H9 (cell line): ENCODE data around the gene RAI1. TPM values are rescaled to one million over a fixed set of nuclear protein-coding genes. Genes with fewer than 3 reads are reported as not detected.

Experiments used
- DNase-seq: peaks from one replicate; pipeline ENCODE4 v3.0.0-alpha.2; 2017
- H2AFZ ChIP-seq: one replicate; pipeline ENCODE4 v1.6.1; 2013; ENCODE audit warnings: mild to moderate bottlenecking, low read length, control low read depth, moderate library complexity
- H2AK5ac ChIP-seq: 2 replicates; pipeline ENCODE4 v1.6.1; 2013; ENCODE audit warnings: low read length, control low read depth, mixed read lengths; ENCODE audit not compliant: insufficient read length
- H2BK120ac ChIP-seq: one replicate; pipeline ENCODE4 v1.6.1; 2013; ENCODE audit warnings: low read depth, mild to moderate bottlenecking, low read length, control low read depth, inconsistent platforms; ENCODE audit not compliant: poor library complexity, severe bottlenecking
- H2BK12ac ChIP-seq: 2 replicates; pipeline ENCODE4 v1.6.1; 2013; ENCODE audit warnings: low read length, control low read depth, mixed read lengths, low read depth; ENCODE audit not compliant: insufficient read length
- H2BK15ac ChIP-seq: 2 replicates; pipeline ENCODE4 v1.6.1; 2013; ENCODE audit warnings: low read depth, low read length, control low read depth
- H2BK20ac ChIP-seq: one replicate; pipeline ENCODE4 v1.6.1; 2013; ENCODE audit warnings: low read depth, mild to moderate bottlenecking, low read length, control low read depth, inconsistent platforms; ENCODE audit not compliant: poor library complexity, severe bottlenecking
- H2BK5ac ChIP-seq: 2 replicates; pipeline ENCODE4 v1.6.1; 2013; ENCODE audit warnings: low read length, control low read depth, mixed read lengths; ENCODE audit not compliant: insufficient read length
- H3K14ac ChIP-seq: 2 replicates; pipeline ENCODE4 v1.6.1; 2013; ENCODE audit warnings: low read length, control low read depth; ENCODE audit not compliant: insufficient read depth
- H3K18ac ChIP-seq: 2 replicates; pipeline ENCODE4 v1.6.1; 2013; ENCODE audit warnings: low read depth, mild to moderate bottlenecking, mixed read lengths, low read length, control low read depth; ENCODE audit not compliant: insufficient read length
- H3K23ac ChIP-seq: 2 replicates; pipeline ENCODE4 v1.6.1; 2013; ENCODE audit warnings: low read length, control low read depth, mixed read lengths, low read depth; ENCODE audit not compliant: insufficient read length
- H3K23me2 ChIP-seq: 2 replicates; pipeline ENCODE4 v1.6.1; 2013; ENCODE audit warnings: low read depth, mild to moderate bottlenecking, mixed read lengths, low read length, control low read depth; ENCODE audit not compliant: insufficient read length, poor library complexity, severe bottlenecking
- H3K27ac ChIP-seq: 2 replicates; pipeline ENCODE4 v1.5.1; 2013; ENCODE audit warnings: low read length, control low read depth, mixed read lengths, low read depth; ENCODE audit not compliant: insufficient read length
- H3K27me3 ChIP-seq: 2 replicates; pipeline ENCODE4 v1.6.1; 2013; ENCODE audit warnings: low read length, control low read depth, inconsistent platforms; ENCODE audit not compliant: insufficient read depth
- H3K4ac ChIP-seq: 2 replicates; pipeline ENCODE4 v1.6.1; 2013; ENCODE audit warnings: low read depth, mild to moderate bottlenecking, control low read depth, inconsistent platforms, low read length, moderate library complexity
- H3K4me1 ChIP-seq: 2 replicates; pipeline ENCODE4 v1.6.1; 2013; ENCODE audit warnings: low read length, control low read depth, inconsistent platforms; ENCODE audit not compliant: insufficient read depth
- H3K4me2 ChIP-seq: 2 replicates; pipeline ENCODE4 v1.6.1; 2013; ENCODE audit warnings: low read length, control low read depth, mixed read lengths; ENCODE audit not compliant: insufficient read length, insufficient read depth
- H3K56ac ChIP-seq: 2 replicates; pipeline ENCODE4 v1.6.1; 2013; ENCODE audit warnings: low read depth, mild to moderate bottlenecking, mixed read lengths, low read length, control low read depth; ENCODE audit not compliant: insufficient read length
- H3K79me1 ChIP-seq: 2 replicates; pipeline ENCODE4 v1.6.1; 2013; ENCODE audit warnings: low read depth, mild to moderate bottlenecking, moderate library complexity, low read length, control low read depth, inconsistent platforms; ENCODE audit not compliant: insufficient read depth, poor library complexity, severe bottlenecking
- H3K79me2 ChIP-seq: 2 replicates; pipeline ENCODE4 v1.6.1; 2013; ENCODE audit warnings: low read length, control low read depth, inconsistent platforms; ENCODE audit not compliant: insufficient read depth
- H3K9ac ChIP-seq: 2 replicates; pipeline ENCODE4 v1.6.1; 2013; ENCODE audit warnings: low read length, control low read depth, mixed read lengths; ENCODE audit not compliant: insufficient read length; ENCODE audit errors: extremely low read depth
- H3K9me3 ChIP-seq: one replicate; pipeline ENCODE4 v1.6.1; 2013; ENCODE audit warnings: low read depth, low read length, inconsistent platforms; ENCODE audit not compliant: control insufficient read depth
- H3T11ph ChIP-seq: one replicate; pipeline ENCODE4 v1.6.1; 2013; ENCODE audit warnings: mild to moderate bottlenecking, low read length, control low read depth, inconsistent platforms
- H4K20me1 ChIP-seq: one replicate; pipeline ENCODE4 v1.6.1; 2013; ENCODE audit not compliant: control insufficient read depth, insufficient read length, insufficient read depth
- H4K5ac ChIP-seq: 2 replicates; pipeline ENCODE4 v1.6.1; 2013; ENCODE audit warnings: low read depth, mild to moderate bottlenecking, mixed read lengths, low read length, control low read depth; ENCODE audit not compliant: insufficient read length
- H4K8ac ChIP-seq: replicated peaks from 2 replicates; pipeline ENCODE4 v1.6.1; 2013; ENCODE audit warnings: low read length, control low read depth, mixed read lengths, low read depth; ENCODE audit not compliant: insufficient read length
- H4K91ac ChIP-seq: 2 replicates; pipeline ENCODE4 v1.6.1; 2013; ENCODE audit warnings: low read depth, mild to moderate bottlenecking, moderate library complexity, mixed read lengths, low read length, control low read depth; ENCODE audit not compliant: insufficient read length
- H3K27ac Mint-ChIP-seq, 3 experiments: 2 replicates in 2 of 3; 3 replicates in 1 of 3; pipeline ENCODE4 v1.8.0; 2020 to 2021; ENCODE audit warnings: mixed read lengths in 3 of 3, mild to moderate bottlenecking in 1 of 3, moderate library complexity in 1 of 3
- H3K27me3 Mint-ChIP-seq: 2 replicates; pipeline ENCODE4 v1.8.0; 2021; ENCODE audit warnings: low read depth, mild to moderate bottlenecking, moderate library complexity, mixed read lengths
- H3K36me3 Mint-ChIP-seq, 3 experiments: 2 replicates in 2 of 3; 3 replicates in 1 of 3; pipeline ENCODE4 v1.8.0; 2020 to 2021; ENCODE audit warnings: low read depth in 3 of 3, mixed read lengths in 3 of 3; ENCODE audit not compliant: insufficient read depth in 1 of 3
- H3K4me1 Mint-ChIP-seq, 2 experiments: 2 replicates each; pipeline ENCODE4 v1.8.0; 2020; ENCODE audit warnings: mixed read lengths in 2 of 2
- H3K4me3 Mint-ChIP-seq, 2 experiments: 2 replicates in 1 of 2; 3 replicates in 1 of 2; pipeline ENCODE4 v1.8.0; 2020 to 2021; ENCODE audit warnings: mild to moderate bottlenecking in 2 of 2, mixed read lengths in 2 of 2, moderate library complexity in 1 of 2
- H3K9me3 Mint-ChIP-seq, 2 experiments: 2 replicates in 1 of 2; 3 replicates in 1 of 2; pipeline ENCODE4 v1.8.0; 2020; ENCODE audit warnings: mild to moderate bottlenecking in 2 of 2, mixed read lengths in 2 of 2, moderate library complexity in 1 of 2
- CTCF ChIP-seq: fragments of 200-600 bp; sonication (generic); conservative IDR thresholded peaks from 3 replicates; pipeline ENCODE4 v1.8.0; 2021; ENCODE audit warnings: antibody characterized with exemption, mild to moderate bottlenecking
- WGBS: extraction: QIAGEN DNeasy Blood & Tissue Kit; methylation state at CpG from one replicate; pipeline ENCODE4 v1.1.7; 2013; ENCODE audit warnings: missing lambda C conversion rate, low lambda C conversion rate, mixed read lengths; ENCODE audit not compliant: insufficient read length; ENCODE audit errors: extremely low coverage; 5-methylcytosine and 5-hydroxymethylcytosine counted together
- total RNA-seq: library from RNA; stranded (reverse); gene quantifications from 2 replicates; pipeline ENCODE4 v1.2.1, GENCODE V29; 2021

The RAI1 gene
- total RNA-seq, 1 experiment from 2014 or later, result 1.5 TPM

- Histone ChIP-seq H3K9me3 (no peaks in the 10 kb centered on the region), H2AFZ (no peak overlapping the region), H4K91ac (no peak overlapping the region), H3K4me2 (no peak overlapping the region), H3K18ac (no peak overlapping the region), H3T11ph (no peak overlapping the region), H2BK5ac (no peak overlapping the region), H3K14ac (no peak overlapping the region), H2BK12ac (no peak overlapping the region), H3K79me2 (no peaks in the 10 kb centered on the region), H3K4me1 (no peaks in the 10 kb centered on the region), H3K23me2 (peaks cover 6% of the 10 kb centered on the region), H3K27ac (no peak overlapping the region), H4K8ac (no peak overlapping the region), H3K79me1 (no peaks in the 10 kb centered on the region), H4K20me1 (no peaks in the 10 kb centered on the region), H3K4ac (no peak overlapping the region), H3K27me3 (peaks cover 8% of the 10 kb centered on the region; the same call in 1 of the 2 replicates), H3K9ac (no peak overlapping the region), H2BK20ac (no peak overlapping the region), H2BK15ac (no peak overlapping the region), H2BK120ac (no peak overlapping the region), H4K5ac (no peak overlapping the region), H3K56ac (no peak overlapping the region), H2AK5ac (no peak overlapping the region), H3K23ac (no peak overlapping the region)
- H3K4me3 Mint-ChIP-seq, result no peak overlapping the region
- H3K9me3 Mint-ChIP-seq, result no peaks in the 10 kb centered on the region
- H3K27me3 Mint-ChIP-seq, result peaks cover 50% of the 10 kb centered on the region
- DNase-seq, result no peak
- TF ChIP-seq CTCF, result no peak
- no peak overlapping the region; a peak in 1 of 7 replicates for H3K27ac Mint-ChIP-seq
- no peaks in the 10 kb centered on the region; a peak in 2 of 7 replicates for H3K36me3 Mint-ChIP-seq
- WGBS, result no CpG with 5 or more reads among the region's 4 CpGs
- peaks cover 11 to 21% of the 10 kb centered on the region in 2 experiments for H3K4me1 Mint-ChIP-seq
Measured at GRCh38 chr17:17806035-17806434, 124.8 kb downstream of the RAI1 start.
